HepG2 (cell line): ENCODE results near the gene SULT2B1. TPM values are rescaled to one million over a fixed set of nuclear protein-coding genes. Genes with fewer than 3 reads are reported as not detected.
"Not testable (repeated sequence)": the region's sequence is repeated elsewhere in the genome, so short reads cannot be mapped to it uniquely, and the experiment has no call there.

ENCODE experiments used
- ATAC-seq: fragments of 200-7000 bp; cut with Tn5 transposase; 3 replicates; pipeline ENCODE4 v1.9.1; 2020; ENCODE audit warnings: mild to moderate bottlenecking, moderate library complexity
- BruUV-seq: library from RNA; stranded (reverse); fragments of 400-500 nt; replicated peaks from 2 replicates; lab custom pipeline; 2021; lab: Mats Ljungman, UMichigan
- CTCF ChIA-PET: fragments of 300-600 bp; formaldehyde crosslinking; extraction: SDS; loops from one replicate; lab custom pipeline; 2021; ENCODE audit warnings: low total read pairs, inconsistent platforms, low intra/inter-chr PET ratio; lab: Yijun Ruan, JAX
- POLR2A ChIA-PET: fragments of 350-600 bp; sonication (Branson Sonifier 250); formaldehyde crosslinking; loops from one replicate; lab custom pipeline; 2020; ENCODE audit warnings: antibody characterized with exemption, inconsistent platforms; lab: Yijun Ruan, JAX
- DNase-seq: peaks from one replicate; pipeline ENCODE4 v3.0.0-alpha.2; 2015; ENCODE audit warnings: low spot score
- FAIRE-seq: peaks from 3 replicates; lab custom pipeline; 2011; peaks lifted over from hg19 to GRCh38; lab: Jason Lieb, UNC
- H2AFZ ChIP-seq: one replicate; pipeline ENCODE4 v1.6.1; 2011; ENCODE audit warnings: low read length, inconsistent platforms
- H3K27ac ChIP-seq: fragments of 300-600 bp; 3 replicates; pipeline ENCODE4 v1.8.0; 2011; ENCODE audit warnings: mixed run types, mild to moderate bottlenecking, mixed read lengths, low read length, inconsistent platforms; ENCODE audit not compliant: insufficient read depth; ENCODE audit errors: extremely low read length
- H3K27me3 ChIP-seq, 2 experiments: fragments of 200-600 bp in 1 of 2; 2 replicates in 1 of 2; 3 replicates in 1 of 2; pipeline versions ENCODE4 v1.6.0 to v1.8.0; 2011; ENCODE audit warnings: low read length in 2 of 2, mild to moderate bottlenecking in 2 of 2, moderate library complexity in 2 of 2, inconsistent platforms in 1 of 2; ENCODE audit not compliant: insufficient read depth in 2 of 2, control insufficient read depth in 1 of 2
- H3K36me3 ChIP-seq, 2 experiments: fragments of 200-600 bp in 1 of 2; replicated peaks in 1 of 2; 2 replicates in 1 of 2; 3 replicates in 1 of 2; pipeline versions ENCODE4 v1.5.1 to v1.8.0; 2011; ENCODE audit warnings: low read length in 2 of 2, inconsistent platforms in 1 of 2; ENCODE audit not compliant: insufficient read depth in 2 of 2, control insufficient read depth in 1 of 2
- H3K4me1 ChIP-seq: 2 replicates; pipeline ENCODE4 v1.5.1; 2012; ENCODE audit warnings: low read length, inconsistent platforms; ENCODE audit not compliant: insufficient read depth
- H3K4me2 ChIP-seq: 2 replicates; pipeline ENCODE4 v1.6.0; 2011; ENCODE audit warnings: low read depth, low read length, inconsistent platforms
- H3K4me3 ChIP-seq, 3 experiments: fragments of 200-600 bp in 1 of 3; sonication (generic), shearing (Covaris generic) in 1 of 3; replicated peaks in 1 of 3; 2 replicates each; pipeline ENCODE4 v1.5.1; 2011 to 2016; ENCODE audit warnings: low read length in 3 of 3, inconsistent platforms in 2 of 3, low read depth in 2 of 3, mild to moderate bottlenecking in 2 of 3, control low read depth in 1 of 3, mixed read lengths in 1 of 3; ENCODE audit not compliant: insufficient read depth in 1 of 3
- H3K79me2 ChIP-seq: one replicate; pipeline ENCODE4 v1.6.1; 2011; ENCODE audit warnings: low read length, inconsistent platforms; ENCODE audit not compliant: insufficient read depth
- H3K9ac ChIP-seq: 2 replicates; pipeline ENCODE4 v1.6.0; 2011; ENCODE audit warnings: mild to moderate bottlenecking, low read depth, low read length, inconsistent platforms; ENCODE audit not compliant: insufficient read depth
- H3K9me3 ChIP-seq: 2 replicates; pipeline ENCODE4 v1.5.1; 2012; ENCODE audit warnings: mild to moderate bottlenecking, low read length
- H4K20me1 ChIP-seq: 2 replicates; pipeline ENCODE4 v1.6.0; 2011; ENCODE audit warnings: inconsistent platforms, mild to moderate bottlenecking, low read length, moderate library complexity; ENCODE audit not compliant: insufficient read depth
- BHLHE40 ChIP-seq: IDR thresholded peaks from 2 replicates; pipeline ENCODE4 v1.6.1; 2011; ENCODE audit warnings: low read length, improper control_type of control experiment
- CEBPB ChIP-seq: IDR thresholded peaks from 2 replicates; pipeline ENCODE4 v1.6.1; 2011; ENCODE audit warnings: low read depth, low read length, improper control_type of control experiment, borderline replicate concordance
- DNMT3B ChIP-seq: conservative IDR thresholded peaks from 2 replicates; pipeline ENCODE4 v1.6.1; 2016; ENCODE audit warnings: missing biosample characterization, control low read depth
- ELF1 ChIP-seq: sonication (generic); formaldehyde crosslinking; IDR thresholded peaks from 2 replicates; pipeline ENCODE4 v1.4.0; 2020; ENCODE audit warnings: missing genetic modification reagents
- HNF4G ChIP-seq, 2 experiments: sonication (generic) in 1 of 2; formaldehyde crosslinking in 1 of 2; IDR thresholded peaks; 2 replicates each; pipeline versions ENCODE4 v1.4.0 to v1.6.1; 2011 to 2020; ENCODE audit warnings: borderline replicate concordance in 2 of 2, low read depth in 2 of 2, mild to moderate bottlenecking in 2 of 2, low read length in 1 of 2, missing genetic modification reagents in 1 of 2, moderate library complexity in 1 of 2
- NR2F1 ChIP-seq, 2 experiments: fragments of 450-650 bp in 1 of 2; formaldehyde crosslinking in 1 of 2; IDR thresholded peaks; 2 replicates each; pipeline versions ENCODE4 v1.5.0 to v1.6.1; 2016 to 2020; ENCODE audit warnings: mild to moderate bottlenecking in 1 of 2, missing compliant biosample characterization in 1 of 2, missing genetic modification reagents in 1 of 2, moderate library complexity in 1 of 2
- TGIF2 ChIP-seq: IDR thresholded peaks from 2 replicates; pipeline ENCODE4 v1.6.1; 2016; ENCODE audit warnings: control low read depth, missing compliant biosample characterization
- ZFAT ChIP-seq: sonication (generic); formaldehyde crosslinking; conservative IDR thresholded peaks from 2 replicates; pipeline ENCODE4 v1.8.1; 2023; ENCODE audit warnings: missing genetic modification reagents, inconsistent platforms
- ZNF121 ChIP-seq: sonication (generic); formaldehyde crosslinking; IDR thresholded peaks from 2 replicates; pipeline ENCODE4 v1.5.0; 2020; ENCODE audit warnings: mild to moderate bottlenecking, missing genetic modification reagents
- ZNF24 ChIP-seq: fragments of 450-650 bp; IDR thresholded peaks from 2 replicates; pipeline ENCODE4 v1.6.1; 2017; ENCODE audit warnings: antibody characterized with exemption, mild to moderate bottlenecking
- WGBS: methylation state at CpG from one replicate; pipeline ENCODE4 v1.1.6; 2017; ENCODE audit warnings: low lambda C conversion rate; 5-methylcytosine and 5-hydroxymethylcytosine counted together
- in situ Hi-C: cut with HindIII; loops from 2 replicates; pipeline ENCODE4 v1.10.0; 2017; ENCODE audit warnings: low pct_unique_long_range_greater_than_20kb; ENCODE audit not compliant: extremely low pct_ligation_motif_present
- intact Hi-C: fragments of 100-400 bp; cut with micrococcal nuclease; formaldehyde crosslinking; loops from one replicate; pipeline ENCODE4 v1.10.0; 2022; ENCODE audit not compliant: unreplicated experiment
- polyA plus RNA-seq, 8 experiments: library from polyadenylated mRNA; depleted of rRNA in 3 of 8; stranded (reverse) in 7 of 8; unstranded in 1 of 8; fragments of >200 nt; fragmentation: Illumina TruSeq in 4 of 8; extraction: Trizol in 4 of 8; gene quantifications; 2 replicates each; pipeline versions ENCODE4 v1.2.1 to v1.2.3, GENCODE V29; 2011 to 2016; ENCODE audit warnings: low read depth in 4 of 8, missing spikeins in 1 of 8, mixed read lengths in 1 of 8; ENCODE audit not compliant: insufficient read depth in 1 of 8
- total RNA-seq, 5 experiments: library from RNA; depleted of rRNA; stranded (reverse); fragments of >200 nt; fragmentation: Illumina TruSeq; extraction: Trizol; gene quantifications; 2 replicates each; pipeline ENCODE4 v1.2.3, GENCODE V29; 2016; ENCODE audit warnings: low read depth in 1 of 5
- TF ChIP-seq, protein P1 (sequence below): sonication (generic); formaldehyde crosslinking; IDR thresholded peaks from 2 replicates; pipeline ENCODE4 v1.5.0; 2020; ENCODE audit warnings: mild to moderate bottlenecking, missing genetic modification reagents
- TF ChIP-seq, protein P2 (sequence below): sonication (generic); formaldehyde crosslinking; IDR thresholded peaks from 2 replicates; pipeline ENCODE4 v1.4.0; 2020; ENCODE audit warnings: missing genetic modification reagents
- TF ChIP-seq, protein P3 (sequence below): sonication (generic); formaldehyde crosslinking; IDR thresholded peaks from 2 replicates; pipeline ENCODE4 v1.5.0; 2020; ENCODE audit warnings: missing genetic modification reagents
- TF ChIP-seq, protein P4 (sequence below): IDR thresholded peaks from 2 replicates; pipeline ENCODE4 v1.6.1; 2016; ENCODE audit warnings: missing compliant biosample characterization, missing genetic modification reagents, borderline replicate concordance

Gene SULT2B1
- total and polyA plus RNA-seq, 2 of the 13 experiments (the other 11 are each of a cell fraction or from before 2014, with no cell fraction given), result 0.13 TPM; not detected in 1

DNA sequence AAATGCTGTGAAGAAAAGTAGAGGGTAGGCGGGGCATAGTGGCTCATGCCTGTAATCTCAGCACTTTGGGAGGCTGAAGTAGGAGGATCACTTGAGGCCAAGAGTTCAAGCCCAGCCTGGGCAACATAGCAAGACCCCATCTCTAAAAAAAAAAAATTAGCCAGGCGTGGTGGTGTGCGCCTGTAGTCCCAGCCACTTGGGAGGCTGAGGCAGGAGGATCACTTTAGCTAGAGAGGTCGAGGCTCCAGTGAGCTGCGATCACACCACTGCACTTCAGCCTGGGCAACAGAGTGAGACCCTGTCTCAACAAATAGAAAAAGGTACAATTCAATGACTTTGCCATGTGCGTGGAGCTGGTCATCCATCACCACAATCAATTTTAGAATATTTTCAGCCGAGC is 25.9 kb downstream of the SULT2B1 start:
- POLR2A ChIA-PET, H2AFZ ChIP-seq, DNase-seq, in situ Hi-C loops, H3K9me3 ChIP-seq, H3K36me3 ChIP-seq, H3K79me2 ChIP-seq, CTCF ChIA-PET, H3K4me2 ChIP-seq, BruUV-seq, FAIRE-seq, H4K20me1 ChIP-seq, intact Hi-C loops, ATAC-seq, H3K9ac ChIP-seq, H3K27ac ChIP-seq, H3K4me3 ChIP-seq, H3K27me3 ChIP-seq: not testable (repeated sequence)
- peaks cover 25% of the 10 kb centered on the region for H3K4me1 ChIP-seq
- TF ChIP-seq ZNF121 (CRISPR knock-in tag), result peak; percentile 83
- TF ChIP-seq, protein P1, sequence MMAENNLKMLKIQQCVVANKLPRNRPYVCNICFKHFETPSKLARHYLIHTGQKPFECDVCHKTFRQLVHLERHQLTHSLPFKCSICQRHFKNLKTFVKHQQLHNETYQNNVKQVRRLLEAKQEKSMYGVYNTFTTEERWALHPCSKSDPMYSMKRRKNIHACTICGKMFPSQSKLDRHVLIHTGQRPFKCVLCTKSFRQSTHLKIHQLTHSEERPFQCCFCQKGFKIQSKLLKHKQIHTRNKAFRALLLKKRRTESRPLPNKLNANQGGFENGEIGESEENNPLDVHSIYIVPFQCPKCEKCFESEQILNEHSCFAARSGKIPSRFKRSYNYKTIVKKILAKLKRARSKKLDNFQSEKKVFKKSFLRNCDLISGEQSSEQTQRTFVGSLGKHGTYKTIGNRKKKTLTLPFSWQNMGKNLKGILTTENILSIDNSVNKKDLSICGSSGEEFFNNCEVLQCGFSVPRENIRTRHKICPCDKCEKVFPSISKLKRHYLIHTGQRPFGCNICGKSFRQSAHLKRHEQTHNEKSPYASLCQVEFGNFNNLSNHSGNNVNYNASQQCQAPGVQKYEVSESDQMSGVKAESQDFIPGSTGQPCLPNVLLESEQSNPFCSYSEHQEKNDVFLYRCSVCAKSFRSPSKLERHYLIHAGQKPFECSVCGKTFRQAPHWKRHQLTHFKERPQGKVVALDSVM (CRISPR knock-in tag), result 0 out of 2 replicates have a peak, but pooled peaks have one; percentile 55
- WGBS, result 83% methylated on average over 7 of the region's 7 CpGs

DNA sequence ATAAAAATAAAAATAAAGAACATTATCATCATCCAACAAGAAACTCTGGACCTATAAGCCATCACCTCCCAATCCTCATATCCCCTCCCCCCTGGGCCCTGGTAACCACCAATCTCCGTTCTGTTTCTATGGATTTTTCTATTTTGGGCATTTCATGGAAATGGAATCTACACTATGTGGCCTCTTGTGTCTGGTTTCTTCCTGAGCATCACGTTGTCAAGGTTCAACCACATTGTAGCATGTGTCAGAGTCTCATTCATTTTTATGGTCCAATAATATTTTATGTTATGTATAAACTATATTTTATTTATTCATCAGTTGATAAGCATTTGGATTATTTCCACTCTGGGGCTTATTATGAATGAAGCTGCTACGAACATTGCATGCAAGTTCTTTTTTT is 26.9 kb downstream of the SULT2B1 start:
- Histone ChIP-seq H3K4me3 (no peak overlapping the region), H2AFZ (no peak overlapping the region), H3K4me1 (peaks cover 23% of the 10 kb centered on the region), H3K9ac (no peak overlapping the region), H3K9me3 (no peaks in the 10 kb centered on the region), H3K27ac (no peak overlapping the region), H3K36me3 (no peaks in the 10 kb centered on the region), H3K79me2 (no peaks in the 10 kb centered on the region), H3K27me3 (no peaks in the 10 kb centered on the region; a peak in 1 of 5 replicates), H4K20me1 (no peaks in the 10 kb centered on the region), H3K4me2 (no peak overlapping the region)
- no peak for ATAC-seq
- in situ Hi-C loops, result no loop called here
- no peak for FAIRE-seq
- CTCF ChIA-PET, result no interaction called here
- WGBS, result 22% methylated on average over 3 of the region's 3 CpGs
- DNase-seq, result no peak
- intact Hi-C loops, result no loop called here
- no TSS peak for BruUV-seq
- POLR2A ChIA-PET, result interaction anchor here (1.2 kb wide), 1 partner anchor 77 kb away, joined by 3 read pairs; no protein-coding TSS in a partner anchor
- TF ChIP-seq TGIF2 (CRISPR knock-in tag) (no peak), DNMT3B (no peak), ZNF24 (no peak), ZFAT (CRISPR knock-in tag) (no peak), HNF4G (IDR thresholded peaks at IDR 0.05; ENCODE audit: borderline replicate concordance, low read depth, low read length) (no peak), HNF4G (CRISPR knock-in tag; IDR thresholded peaks at IDR 0.05; ENCODE audit: borderline replicate concordance, low read depth) (no peak), NR2F1 (CRISPR knock-in tag; IDR thresholded peaks at IDR 0.05) (no peak), CEBPB (no peak), ELF1 (CRISPR knock-in tag) (no peak), BHLHE40 (no peak)
- TF ChIP-seq, protein P2, sequence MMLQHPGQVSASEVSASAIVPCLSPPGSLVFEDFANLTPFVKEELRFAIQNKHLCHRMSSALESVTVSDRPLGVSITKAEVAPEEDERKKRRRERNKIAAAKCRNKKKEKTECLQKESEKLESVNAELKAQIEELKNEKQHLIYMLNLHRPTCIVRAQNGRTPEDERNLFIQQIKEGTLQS (CRISPR knock-in tag), result no peak
- TF ChIP-seq, protein P3, sequence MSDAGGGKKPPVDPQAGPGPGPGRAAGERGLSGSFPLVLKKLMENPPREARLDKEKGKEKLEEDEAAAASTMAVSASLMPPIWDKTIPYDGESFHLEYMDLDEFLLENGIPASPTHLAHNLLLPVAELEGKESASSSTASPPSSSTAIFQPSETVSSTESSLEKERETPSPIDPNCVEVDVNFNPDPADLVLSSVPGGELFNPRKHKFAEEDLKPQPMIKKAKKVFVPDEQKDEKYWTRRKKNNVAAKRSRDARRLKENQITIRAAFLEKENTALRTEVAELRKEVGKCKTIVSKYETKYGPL (CRISPR knock-in tag), result no peak
- TF ChIP-seq, protein P4, sequence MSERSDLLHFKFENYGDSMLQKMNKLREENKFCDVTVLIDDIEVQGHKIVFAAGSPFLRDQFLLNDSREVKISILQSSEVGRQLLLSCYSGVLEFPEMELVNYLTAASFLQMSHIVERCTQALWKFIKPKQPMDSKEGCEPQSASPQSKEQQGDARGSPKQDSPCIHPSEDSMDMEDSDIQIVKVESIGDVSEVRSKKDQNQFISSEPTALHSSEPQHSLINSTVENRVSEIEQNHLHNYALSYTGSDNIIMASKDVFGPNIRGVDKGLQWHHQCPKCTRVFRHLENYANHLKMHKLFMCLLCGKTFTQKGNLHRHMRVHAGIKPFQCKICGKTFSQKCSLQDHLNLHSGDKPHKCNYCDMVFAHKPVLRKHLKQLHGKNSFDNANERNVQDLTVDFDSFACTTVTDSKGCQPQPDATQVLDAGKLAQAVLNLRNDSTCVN, result no peak
